HG02884 (cell line): ENCODE results near the gene TECTA.
"Not testable (repeated sequence)": the region's sequence is repeated elsewhere in the genome, so short reads cannot be mapped to it uniquely, and the experiment has no call there.

Experiments
- ATAC-seq: cut with Tn5 transposase; IDR thresholded peaks from one replicate; pipeline ENCODE4 v1.9.1; 2021; ENCODE audit warnings: mild to moderate bottlenecking, moderate library complexity; ENCODE audit not compliant: unreplicated experiment

The TECTA gene

DNA sequence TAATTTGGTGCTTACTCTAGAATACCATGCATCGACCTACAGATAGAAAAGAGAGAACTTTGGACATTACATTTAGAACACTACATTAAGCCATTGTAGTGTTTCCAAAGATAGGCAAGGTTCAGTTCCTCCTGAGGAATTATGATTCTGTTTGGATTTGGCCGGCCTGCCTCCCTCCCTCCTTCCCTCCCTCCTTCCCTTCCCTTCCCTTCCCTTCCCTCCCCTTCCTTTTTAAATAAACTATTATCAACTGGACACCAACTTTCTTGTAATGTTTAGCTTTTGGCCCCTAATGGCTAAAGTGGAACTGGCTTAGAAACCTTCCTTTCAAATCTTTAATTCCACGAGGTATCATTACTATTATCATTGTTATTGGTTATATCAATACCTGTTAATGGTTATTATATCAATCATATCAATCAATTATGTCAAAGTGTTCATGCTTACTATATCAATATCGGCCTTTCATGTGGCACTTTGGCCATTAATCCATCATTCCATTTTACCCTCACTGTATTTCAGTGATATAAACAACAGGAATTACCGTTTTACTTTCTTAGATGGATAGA, 60.4 kb downstream of the TECTA start:
- no peak for ATAC-seq

DNA sequence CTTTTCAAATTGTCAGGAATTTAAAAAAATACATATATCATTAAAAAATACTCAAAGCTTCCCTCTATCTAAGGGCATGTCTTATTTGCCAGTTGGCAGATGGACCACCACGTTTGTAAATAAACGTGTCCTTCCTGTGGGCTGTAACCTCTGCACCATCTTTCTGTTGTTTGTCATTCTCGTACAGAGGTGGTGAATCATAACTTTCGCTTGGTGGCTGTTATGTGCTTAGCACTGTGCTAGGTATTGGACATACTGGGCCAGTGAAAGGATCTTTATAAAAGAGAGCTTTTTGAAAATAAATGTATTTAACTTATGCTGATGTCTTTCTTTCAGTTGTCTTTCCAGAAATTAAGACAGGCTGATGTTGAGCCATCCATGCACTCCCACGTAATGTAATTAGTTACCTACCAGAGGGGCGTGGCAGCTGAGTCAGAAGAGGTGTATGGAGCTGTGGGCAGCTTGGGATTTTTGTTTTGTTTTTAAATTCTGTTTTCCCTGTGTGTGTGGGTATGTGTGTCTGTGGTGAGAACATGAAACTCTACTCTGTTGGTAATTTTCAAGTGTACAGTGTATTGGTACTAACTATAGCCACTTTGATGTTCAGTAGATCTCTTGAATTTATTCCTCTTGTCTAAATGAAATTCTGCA, 62.7 kb downstream of the TECTA start:
- ATAC-seq: no peak

DNA sequence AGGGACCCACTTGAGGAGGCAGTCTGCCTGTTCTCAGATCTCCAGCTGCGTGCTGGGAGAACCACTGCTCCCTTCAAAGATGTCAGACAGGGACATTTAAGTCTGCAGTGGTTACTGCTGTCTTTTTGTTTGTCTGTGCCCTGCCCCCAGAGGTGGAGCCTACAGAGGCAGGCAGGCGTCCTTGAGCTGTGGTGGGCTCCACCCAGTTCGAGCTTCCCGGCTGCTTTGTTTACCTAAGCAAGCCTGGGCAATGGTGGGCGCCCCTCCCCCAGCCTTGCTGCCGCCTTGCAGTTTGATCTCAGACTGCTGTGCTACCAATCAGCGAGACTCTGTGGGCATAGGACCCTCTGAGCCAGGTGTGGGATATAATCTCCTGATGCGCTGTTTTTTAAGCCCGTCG, 76.6 kb downstream of the TECTA start:
- not testable (repeated sequence) for ATAC-seq

DNA sequence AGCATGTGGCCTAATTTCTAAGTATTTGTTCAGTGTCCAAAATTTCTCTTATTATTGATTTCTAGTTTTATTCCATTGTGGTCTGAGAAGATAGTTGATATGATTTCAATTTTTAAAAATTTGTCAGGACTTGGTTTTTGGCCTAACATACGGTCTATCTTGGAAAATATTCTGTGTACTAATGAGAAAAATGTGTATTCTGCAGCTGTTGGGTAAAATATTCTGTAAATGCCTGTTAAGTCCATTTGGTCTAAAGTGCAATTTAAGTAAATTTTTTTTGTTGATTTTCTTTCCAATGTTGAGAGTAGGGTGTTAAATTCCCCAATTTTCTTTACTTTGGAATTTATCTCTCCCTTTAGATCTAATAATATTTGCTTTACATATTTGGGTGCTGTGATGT, 78.3 kb downstream of the TECTA start:
- no peak for ATAC-seq

DNA sequence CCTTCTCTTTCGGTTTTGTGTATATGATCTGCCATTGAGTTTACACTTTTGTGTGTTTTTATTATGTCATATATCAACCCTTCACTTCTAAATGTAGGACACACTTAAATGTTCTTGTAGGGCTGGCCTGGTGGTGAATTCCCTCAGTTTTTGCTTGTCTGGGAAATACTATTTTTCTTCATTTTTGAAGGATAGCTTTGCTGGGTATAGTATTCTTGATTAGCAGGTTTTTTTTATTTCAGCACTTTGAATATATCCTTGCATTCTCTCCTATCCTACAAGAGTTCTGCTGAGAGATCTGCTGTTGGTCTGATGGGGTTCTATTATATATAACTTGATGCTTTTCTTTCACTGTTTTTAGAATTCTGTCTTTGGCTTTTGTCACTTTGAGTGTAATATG, 79.1 kb downstream of the TECTA start:
- no peak for ATAC-seq

DNA sequence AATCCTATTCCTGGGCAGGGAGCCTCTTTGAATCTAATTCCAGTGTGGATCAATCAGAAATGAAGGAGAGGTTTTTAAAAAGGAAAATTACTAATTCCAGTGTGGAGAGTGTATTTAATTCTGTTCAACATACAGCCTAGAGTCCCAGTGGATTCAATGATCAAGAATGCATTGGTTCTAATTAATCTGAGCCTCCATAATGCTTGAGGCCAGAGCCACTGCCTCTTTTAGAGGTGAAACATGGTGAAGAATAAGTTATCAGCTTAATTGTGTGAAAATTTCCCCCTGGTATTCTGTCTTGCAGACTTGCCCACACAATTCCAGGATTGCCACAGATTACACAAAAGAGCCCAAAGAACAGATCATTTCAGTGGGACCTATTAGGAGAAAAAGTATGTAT, 87.7 kb downstream of the TECTA start:
- ATAC-seq: no peak

DNA sequence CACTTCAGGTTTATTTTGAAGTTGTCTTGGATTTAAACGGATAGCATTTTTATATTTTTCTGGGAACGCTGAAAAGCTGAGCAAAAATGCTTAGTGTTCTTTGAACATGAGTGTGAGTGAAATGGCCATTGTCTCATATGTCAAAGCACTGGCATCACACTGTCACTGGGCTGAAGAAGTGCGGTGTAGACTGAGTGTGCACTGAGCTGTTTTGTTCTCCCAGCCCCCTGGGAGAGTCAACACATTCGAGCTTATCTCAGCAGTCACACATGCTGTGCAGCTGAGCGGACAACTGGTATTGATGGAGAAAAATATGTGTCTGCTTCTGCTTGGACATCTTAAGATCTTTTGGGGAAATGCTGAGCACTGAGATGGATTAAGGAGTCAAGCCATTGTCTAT, 90.8 kb downstream of the TECTA start:
- ATAC-seq: no peak

DNA sequence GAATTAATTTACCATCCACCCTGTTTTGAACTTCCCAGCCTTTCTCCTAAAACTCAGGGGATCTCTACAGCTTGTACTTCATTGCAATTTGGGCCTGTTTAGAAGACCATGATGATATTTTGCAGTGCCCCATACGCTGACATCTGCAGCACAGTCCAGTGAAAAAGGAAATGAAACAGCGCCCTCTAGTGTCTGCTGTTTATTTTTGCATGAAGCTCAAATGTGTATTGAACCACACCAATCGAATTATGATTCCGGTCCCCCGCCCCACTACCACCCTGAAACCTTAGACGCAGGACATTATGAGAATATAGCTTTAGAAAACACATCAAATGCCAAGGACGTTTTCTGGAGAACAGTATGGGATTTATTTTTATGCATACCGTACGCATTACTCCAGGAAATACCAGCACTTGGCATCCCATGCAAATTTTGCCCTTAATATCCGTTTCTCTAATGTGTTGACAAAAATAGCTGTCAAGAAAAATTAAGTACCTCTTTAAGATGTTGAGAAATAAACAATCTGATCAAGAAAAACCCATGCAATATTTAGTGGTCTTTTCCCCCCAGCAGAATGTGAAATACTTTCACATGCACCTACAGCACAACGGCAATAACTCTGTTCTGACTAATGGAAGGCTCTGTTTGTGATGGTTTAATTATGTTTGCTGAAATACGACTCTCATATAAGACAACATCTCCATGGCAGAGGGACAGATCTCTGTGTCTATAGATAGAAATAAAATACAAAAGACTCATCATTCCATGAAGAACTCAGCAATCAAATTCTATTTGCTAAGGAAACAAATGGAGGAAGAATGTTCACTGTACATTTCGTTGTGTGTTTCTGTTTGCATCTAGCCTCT, 93.9 kb downstream of the TECTA start:
- no peak for ATAC-seq

DNA sequence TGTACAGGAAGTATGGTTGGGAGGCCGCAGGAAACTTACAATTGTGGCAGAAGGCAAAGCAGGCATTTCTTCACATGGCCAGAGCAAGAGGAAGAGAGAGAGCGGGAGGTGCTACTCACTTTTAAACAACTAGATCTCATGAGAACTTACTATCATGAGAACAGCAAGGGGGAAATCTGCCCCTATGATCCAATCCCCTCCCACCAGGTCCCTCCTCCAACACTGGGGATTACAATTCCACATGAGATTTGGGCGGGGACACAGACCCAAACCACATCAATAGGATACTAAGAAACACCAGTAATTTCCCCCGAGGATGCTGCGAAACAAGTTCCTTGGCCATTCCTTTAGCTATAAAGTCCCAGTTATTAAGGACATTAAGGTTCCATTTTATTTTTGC, 97.4 kb downstream of the TECTA start:
- ATAC-seq: no peak

DNA sequence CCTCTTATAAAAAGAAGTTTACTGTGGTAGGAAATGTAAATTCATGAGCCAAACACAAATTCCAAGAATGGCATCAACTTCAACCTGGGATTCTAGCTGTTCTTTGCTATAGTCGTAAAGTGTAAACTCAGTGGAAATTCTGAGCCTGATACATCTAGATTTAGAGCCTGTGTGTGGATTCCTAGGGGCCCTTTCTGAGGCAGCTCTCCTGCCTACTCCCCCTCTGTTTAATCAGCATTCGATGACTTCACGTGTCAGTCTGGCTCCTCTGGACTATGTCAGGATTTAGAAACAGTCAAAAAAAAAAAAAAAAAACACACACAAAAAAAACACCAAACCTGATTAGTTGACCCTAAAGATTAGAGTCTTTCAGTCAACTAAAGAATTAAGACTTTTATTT, 98.5 kb downstream of the TECTA start:
- ATAC-seq: no peak

DNA sequence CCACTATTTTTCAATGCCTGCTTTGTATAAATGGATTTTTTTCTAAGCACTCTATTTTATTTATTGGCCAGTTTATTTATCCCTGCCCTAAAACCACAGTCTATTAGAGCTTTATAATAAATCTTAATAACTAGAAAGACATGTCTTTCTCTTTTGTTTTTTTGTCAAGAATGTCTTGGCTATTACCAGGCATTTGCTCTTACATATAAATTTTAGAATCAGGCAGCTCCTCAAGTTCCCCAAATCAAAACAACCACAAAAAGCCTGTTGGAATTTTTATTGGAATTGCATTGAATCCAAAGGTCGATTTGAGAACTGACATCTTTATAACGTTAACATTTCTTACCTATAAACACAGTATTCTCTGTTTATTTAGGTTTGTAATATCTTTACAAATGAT, 105.8 kb downstream of the TECTA start:
- no peak for ATAC-seq

DNA sequence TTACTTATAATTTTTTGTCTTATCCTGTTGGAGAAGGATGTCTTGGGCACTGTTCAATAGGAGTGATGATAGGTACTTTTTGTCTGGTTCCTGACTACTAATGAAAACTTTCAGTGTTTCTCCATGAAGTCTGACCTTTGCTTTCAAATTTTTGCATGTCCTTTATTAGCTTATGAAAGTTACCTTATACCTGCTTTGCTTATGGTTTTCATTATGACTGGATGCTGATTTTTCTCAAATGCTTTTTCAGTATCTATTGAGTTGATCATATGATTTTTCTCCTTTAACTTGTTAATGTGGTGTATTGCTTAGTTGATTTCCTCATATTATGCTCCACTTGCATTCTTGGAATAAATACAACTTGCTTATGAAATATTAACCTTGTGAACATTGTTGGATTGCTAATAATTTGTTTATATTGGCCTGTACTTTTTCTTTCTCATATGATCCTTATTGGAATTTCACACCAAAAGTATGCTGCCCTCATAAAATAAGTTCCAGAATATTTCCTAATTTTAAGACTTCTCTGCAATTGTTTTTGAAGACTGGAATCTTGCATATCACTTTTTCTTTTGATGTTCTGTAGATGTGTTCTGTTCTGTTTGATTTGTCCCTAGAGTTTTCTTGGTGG, 106.6 kb downstream of the TECTA start:
- ATAC-seq: no peak

DNA sequence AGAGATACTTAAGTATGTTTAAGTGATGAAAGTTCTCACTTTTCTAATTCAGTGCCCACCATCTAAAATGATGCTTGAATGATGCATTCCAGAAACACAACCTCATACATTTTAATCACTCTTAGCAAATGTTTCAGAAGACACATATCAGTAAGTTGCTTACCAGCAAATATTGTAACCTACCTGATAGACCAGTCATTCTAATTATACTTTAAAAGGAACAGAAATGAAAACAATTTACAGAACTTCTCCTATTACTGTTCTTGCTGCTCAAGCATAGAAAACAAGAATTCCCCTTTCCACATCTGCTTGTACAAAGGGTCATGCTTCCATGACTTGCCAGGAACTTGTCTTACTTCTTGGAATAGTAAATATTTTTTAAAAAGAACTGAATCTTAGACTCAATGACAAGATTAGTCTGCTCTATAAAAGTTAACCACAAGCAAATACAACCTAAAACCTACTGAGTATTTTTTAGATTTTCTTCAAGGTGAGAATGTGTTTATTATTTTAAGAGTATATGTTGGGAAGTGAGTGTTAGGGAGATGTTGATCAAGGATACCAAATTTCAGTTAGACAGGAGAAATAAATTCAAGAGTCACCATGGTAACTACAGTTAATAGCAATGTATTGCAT, 109.5 kb downstream of the TECTA start:
- no peak for ATAC-seq

DNA sequence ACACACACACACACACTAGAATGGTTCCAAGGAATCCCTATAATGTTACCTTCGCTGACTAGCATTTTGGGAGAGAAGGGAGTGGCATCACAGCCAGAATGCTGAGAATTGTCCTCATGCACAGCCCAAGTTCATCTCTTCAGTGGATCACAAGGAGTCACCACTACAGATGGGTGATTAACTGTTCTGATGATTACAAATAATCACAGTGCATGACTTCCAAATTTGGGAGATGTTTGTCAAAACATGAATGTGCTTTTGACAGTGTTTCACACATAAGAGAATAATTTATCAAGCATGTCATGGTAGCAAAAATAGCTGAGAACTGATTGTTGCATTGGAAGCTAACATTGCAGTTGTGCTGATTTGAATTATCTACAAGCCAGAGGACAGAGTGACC, 110.6 kb downstream of the TECTA start:
- no peak for ATAC-seq

DNA sequence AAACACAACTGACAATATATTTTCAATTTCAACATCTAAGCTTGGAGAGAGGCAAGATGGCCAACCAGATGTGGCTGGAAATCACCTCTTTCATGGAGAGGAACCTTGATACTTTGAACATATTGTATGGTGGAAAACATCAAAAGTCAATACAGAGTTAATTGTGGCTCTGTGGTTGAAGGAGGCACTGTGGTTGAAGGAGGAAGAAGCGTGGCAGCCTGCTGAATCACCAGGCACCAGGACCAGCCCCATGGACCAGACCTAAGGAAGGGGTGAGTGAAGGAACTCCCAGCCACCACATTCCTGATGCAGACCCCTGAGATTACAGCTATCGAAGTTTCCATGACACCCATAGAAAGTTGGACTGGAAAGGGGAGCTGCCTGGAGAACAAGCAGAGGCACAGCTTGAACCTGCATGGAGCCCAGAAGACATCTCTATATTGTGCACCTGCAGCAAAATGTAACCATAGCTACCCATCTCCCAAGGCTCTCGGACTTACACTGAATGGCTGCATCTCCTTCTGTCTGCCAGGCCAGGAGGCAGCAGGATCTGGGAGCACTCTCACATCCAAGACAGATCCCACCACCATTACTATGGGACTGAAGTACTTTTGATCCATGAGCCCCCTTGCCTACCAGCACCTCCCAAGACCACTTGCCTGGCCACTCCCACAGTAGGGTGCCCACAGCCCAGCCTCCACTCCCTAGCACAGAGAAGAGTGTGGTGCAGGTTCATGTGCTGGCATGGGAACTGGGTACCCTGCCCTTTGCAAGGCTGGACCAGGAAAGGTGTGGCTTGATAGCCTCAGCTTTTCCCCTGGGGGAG, 111.7 kb downstream of the TECTA start:
- ATAC-seq: no peak

DNA sequence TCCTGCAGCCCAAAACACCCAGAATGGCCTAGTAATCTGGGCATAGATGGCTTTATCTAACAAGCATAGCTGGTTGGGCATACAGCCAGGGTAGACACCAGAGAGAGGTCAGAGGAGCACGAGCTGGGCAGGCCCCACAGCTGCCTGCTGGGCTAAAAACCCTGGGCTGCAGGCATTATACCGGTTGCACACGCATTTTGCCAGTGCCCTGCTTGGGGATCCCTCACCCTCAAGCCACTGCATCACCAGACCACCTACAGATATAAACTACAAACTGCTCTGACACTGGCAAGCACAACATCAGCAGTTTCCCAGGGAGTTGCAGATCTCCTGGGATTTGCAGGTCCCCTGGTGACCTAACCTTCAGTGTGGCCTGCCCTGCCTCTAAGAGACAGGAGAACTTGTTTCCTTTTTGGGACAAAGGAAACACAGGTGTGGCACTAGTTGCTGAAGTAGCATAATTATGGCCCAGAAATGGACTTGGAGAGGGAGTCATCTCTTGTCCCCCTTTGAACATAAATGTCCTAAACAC, 112.4 kb downstream of the TECTA start:
- no peak for ATAC-seq

DNA sequence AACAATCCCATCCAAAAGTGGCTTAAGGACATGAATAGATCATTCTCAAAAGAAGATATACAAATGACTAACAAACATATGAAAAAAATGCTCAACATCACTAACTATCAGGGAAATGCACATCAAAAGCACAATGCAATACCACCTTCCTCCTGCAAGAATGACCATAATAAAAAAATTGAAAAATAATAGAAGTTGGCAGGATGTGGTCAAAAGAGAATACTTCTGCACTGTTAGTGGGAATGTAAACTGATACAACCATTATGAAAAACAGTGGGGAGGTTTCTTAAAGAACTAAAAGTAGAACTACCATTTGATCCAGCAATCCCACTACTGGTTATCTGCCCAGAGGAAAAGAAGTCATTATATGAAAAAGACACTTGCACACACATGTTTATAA, 113.8 kb downstream of the TECTA start:
- no peak for ATAC-seq

DNA sequence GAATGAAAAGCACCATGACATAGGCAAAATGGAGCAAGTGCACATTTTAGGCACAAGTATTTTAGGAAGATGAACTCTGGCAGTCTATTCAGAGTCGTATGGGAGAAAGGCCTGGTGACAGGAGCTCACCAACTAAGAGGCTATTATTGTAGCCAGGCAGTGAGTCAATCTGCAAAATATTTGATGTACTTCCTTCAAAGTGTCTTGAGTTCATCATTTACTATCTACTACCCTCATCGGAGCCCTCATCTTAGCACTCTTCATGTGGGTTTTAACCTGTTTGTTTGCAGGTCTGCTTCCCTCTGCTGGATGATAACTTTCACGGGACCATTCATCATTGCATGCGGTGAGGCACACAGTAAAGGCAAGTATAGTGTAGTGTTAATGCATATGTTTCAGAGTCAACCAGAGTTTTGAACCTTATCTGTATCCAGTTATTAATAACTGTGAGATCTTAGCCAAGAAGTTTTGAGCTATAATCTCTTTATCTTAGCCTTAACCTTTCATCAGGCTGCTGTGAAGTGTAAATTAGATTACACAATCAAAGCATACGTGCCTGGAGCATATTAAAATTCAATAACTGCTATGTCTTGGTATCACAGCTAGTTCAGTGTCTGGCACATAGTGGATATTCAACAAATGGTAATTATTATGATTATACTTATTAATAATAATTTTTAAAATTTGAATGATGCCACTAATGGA, 120.6 kb downstream of the TECTA start:
- ATAC-seq: no peak

DNA sequence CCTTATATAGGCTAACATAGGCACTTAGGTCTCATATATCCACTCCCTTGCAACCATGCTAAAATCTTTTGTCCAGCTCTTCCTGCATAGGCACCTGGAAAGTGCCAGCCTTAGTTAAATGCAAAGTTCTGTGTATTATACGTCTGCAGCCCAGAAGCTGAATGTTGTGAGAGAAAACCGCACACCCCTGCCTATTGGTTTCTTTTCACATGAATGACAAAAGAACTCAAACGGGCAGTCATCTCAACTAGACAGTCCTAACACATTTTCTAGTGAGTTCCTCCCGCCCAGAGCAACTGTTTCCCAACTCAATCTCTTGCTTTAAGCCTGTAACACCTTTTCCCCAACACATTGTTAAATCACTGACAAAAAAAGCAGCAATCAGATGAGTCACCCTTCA, 122.1 kb downstream of the TECTA start:
- no peak for ATAC-seq

DNA sequence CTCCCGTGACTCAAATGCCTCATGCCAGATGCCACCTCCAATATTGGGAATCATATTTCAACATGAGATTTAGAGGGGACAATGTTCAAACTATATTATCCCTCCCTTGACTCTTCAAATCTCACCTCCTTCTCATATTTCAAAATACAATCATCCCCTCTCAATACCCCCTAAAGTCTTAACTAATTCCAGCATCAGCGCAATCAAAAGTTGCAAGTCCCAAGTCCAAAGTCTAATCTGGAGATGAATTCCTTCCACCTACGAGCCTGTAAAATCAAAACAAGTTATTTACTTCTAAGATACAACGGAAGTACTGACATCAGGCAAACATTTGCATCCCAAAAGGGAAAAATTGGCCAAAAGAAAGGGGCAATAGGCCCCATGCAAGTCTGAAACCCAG, 124.3 kb downstream of the TECTA start:
- no peak for ATAC-seq
